HL-60 (cell line): Measurements from ENCODE around the gene TCEA2.

ENCODE experiments used
- POLR2AphosphoS5 ChIP-seq: IDR thresholded peaks from 2 replicates; pipeline ENCODE4 v1.6.1; 2012; ENCODE audit warnings: low read depth
- SPI1 ChIP-seq: IDR thresholded peaks from 2 replicates; pipeline ENCODE4 v1.6.1; 2012; ENCODE audit warnings: low read depth, mild to moderate bottlenecking, borderline replicate concordance
- TF ChIP-seq, protein P1 (sequence below): IDR thresholded peaks from one replicate; pipeline ENCODE4 v1.5.1; 2011; ENCODE audit warnings: low read length, control low read depth, inconsistent platforms; ENCODE audit not compliant: insufficient read depth

DNA sequence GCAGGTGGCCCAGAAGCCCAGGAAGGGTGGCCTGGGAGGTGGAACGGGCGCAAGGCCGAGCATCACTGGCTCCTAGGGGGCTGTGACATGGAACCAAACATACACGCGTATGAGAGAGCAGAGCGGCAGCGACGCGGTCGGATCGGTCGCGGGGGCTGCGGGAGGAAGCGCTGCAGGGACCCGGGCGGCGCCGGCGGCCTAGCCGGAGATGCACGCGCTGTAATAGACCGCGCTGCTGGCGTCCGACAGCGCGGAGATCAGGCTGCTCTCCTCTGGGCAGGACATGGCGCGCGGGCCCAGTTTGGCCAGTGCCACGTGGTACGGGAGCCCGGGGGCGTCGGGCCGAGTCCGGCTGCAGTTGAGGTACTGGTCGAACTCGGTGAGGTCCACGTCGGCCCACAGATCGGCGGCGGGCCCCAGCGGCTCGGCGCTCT, 15.0 kb upstream of the TCEA2 start:
- TF ChIP-seq, protein P1, sequence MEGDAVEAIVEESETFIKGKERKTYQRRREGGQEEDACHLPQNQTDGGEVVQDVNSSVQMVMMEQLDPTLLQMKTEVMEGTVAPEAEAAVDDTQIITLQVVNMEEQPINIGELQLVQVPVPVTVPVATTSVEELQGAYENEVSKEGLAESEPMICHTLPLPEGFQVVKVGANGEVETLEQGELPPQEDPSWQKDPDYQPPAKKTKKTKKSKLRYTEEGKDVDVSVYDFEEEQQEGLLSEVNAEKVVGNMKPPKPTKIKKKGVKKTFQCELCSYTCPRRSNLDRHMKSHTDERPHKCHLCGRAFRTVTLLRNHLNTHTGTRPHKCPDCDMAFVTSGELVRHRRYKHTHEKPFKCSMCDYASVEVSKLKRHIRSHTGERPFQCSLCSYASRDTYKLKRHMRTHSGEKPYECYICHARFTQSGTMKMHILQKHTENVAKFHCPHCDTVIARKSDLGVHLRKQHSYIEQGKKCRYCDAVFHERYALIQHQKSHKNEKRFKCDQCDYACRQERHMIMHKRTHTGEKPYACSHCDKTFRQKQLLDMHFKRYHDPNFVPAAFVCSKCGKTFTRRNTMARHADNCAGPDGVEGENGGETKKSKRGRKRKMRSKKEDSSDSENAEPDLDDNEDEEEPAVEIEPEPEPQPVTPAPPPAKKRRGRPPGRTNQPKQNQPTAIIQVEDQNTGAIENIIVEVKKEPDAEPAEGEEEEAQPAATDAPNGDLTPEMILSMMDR, result no peak
- no peak for TF ChIP-seq SPI1
- TF ChIP-seq POLR2AphosphoS5, result no peak
